GM20000 (cell line): ENCODE measurements around the gene FUS.
"Not testable (repeated sequence)": the region's sequence is repeated elsewhere in the genome, so short reads cannot be mapped to it uniquely, and the experiment has no call there.

ENCODE experiments used
- DNase-seq: peaks from one replicate; pipeline ENCODE4 v3.0.0; 2012; ENCODE audit warnings: low spot score
- CTCF ChIP-seq: IDR thresholded peaks from 2 replicates; pipeline ENCODE4 v1.5.1; 2012; ENCODE audit warnings: mild to moderate bottlenecking, control low read depth; ENCODE audit errors: extremely low read depth, missing control alignments

Gene FUS

GRCh38 chr16:31141489-31142108 lies 38.3 kb upstream of the FUS start:
- no peak for DNase-seq
- TF ChIP-seq CTCF, result no peak

- peak; percentile 100 for DNase-seq
- TF ChIP-seq CTCF, result peak; percentile 97
Observed at GRCh38 chr16:31142109-31143010, 37.6 kb upstream of the FUS start.

- DNase-seq, result no peak
- no peak for TF ChIP-seq CTCF
Observed at GRCh38 chr16:31143011-31143693, 36.8 kb upstream of the FUS start.

- no peak for TF ChIP-seq CTCF
- DNase-seq, result peak; percentile 21
Observed at GRCh38 chr16:31143694-31144148, 36.2 kb upstream of the FUS start.

GRCh38 chr16:31144418-31144817 lies 35.5 kb upstream of the FUS start:
- not testable (repeated sequence) for DNase-seq

GRCh38 chr16:31145398-31145990 lies 34.4 kb upstream of the FUS start:
- DNase-seq, result no peak
- no peak for TF ChIP-seq CTCF

GRCh38 chr16:31147574-31147973 lies 32.4 kb upstream of the FUS start:
- TF ChIP-seq CTCF, result no peak
- no peak for DNase-seq
